C4-2B (cell line): ENCODE measurements around the gene ADRB1.

Experiments used
- H3K27ac ChIP-seq: fragments of 450-650 bp; 2 replicates; pipeline ENCODE4 v1.5.1; 2017
- CTCF ChIP-seq: fragments of 450-650 bp; conservative IDR thresholded peaks from 2 replicates; pipeline ENCODE4 v1.5.1; 2017; ENCODE audit warnings: mild to moderate bottlenecking
- ZFX ChIP-seq: fragments of 450-650 bp; IDR thresholded peaks from 2 replicates; pipeline ENCODE4 v1.6.1; 2017

ADRB1 gene

GRCh38 chr10:114009281-114009996 lies 34.2 kb upstream of the ADRB1 start:
- H3K27ac ChIP-seq = no peak overlapping the region

GRCh38 chr10:114010316-114010715 lies 33.4 kb upstream of the ADRB1 start:
- H3K27ac ChIP-seq = no peak overlapping the region
- TF ChIP-seq CTCF = no peak
- TF ChIP-seq ZFX = no peak

More at GRCh38 chr10:114009281-114009996, 34.2 kb upstream of the ADRB1 start:
- TF ChIP-seq CTCF (no peak), ZFX (no peak)

GRCh38 chr10:114012650-114013049 lies 31.0 kb upstream of the ADRB1 start:
- TF ChIP-seq ZFX (no peak), CTCF (no peak)

GRCh38 chr10:114015708-114016107 lies 28.0 kb upstream of the ADRB1 start:
- H3K27ac ChIP-seq = no peak overlapping the region
- TF ChIP-seq CTCF (no peak), ZFX (no peak)

More at GRCh38 chr10:114012650-114013049, 31.0 kb upstream of the ADRB1 start:
- H3K27ac ChIP-seq = no peak overlapping the region

- TF ChIP-seq CTCF (no peak), ZFX (no peak)
- no peak overlapping the region for H3K27ac ChIP-seq
Observed at GRCh38 chr10:114017271-114017670, 26.4 kb upstream of the ADRB1 start.

- no peak overlapping the region for H3K27ac ChIP-seq
- TF ChIP-seq CTCF (no peak), ZFX (no peak)
Observed at GRCh38 chr10:114017873-114018272, 25.8 kb upstream of the ADRB1 start.

- TF ChIP-seq CTCF (no peak), ZFX (no peak)
- H3K27ac ChIP-seq = no peak overlapping the region
Observed at GRCh38 chr10:114019226-114019625, 24.4 kb upstream of the ADRB1 start.
